Chondrocyte (in vitro differentiated cells): ENCODE data around the gene SIM1. TPM values are rescaled to one million over a fixed set of nuclear protein-coding genes. Genes with fewer than 3 reads are reported as not detected.

ENCODE experiments used
- DNase-seq: peaks from one replicate; pipeline ENCODE4 v3.0.0; 2021; ENCODE audit warnings: mixed read lengths, low spot score
- H3K27ac Mint-ChIP-seq: one replicate; pipeline ENCODE4 v1.8.0; 2021; ENCODE audit warnings: mild to moderate bottlenecking, moderate library complexity, mixed read lengths; ENCODE audit not compliant: unreplicated experiment
- H3K27me3 Mint-ChIP-seq: 2 replicates; pipeline ENCODE4 v1.8.0; 2021; ENCODE audit warnings: low read depth, mixed read lengths
- H3K36me3 Mint-ChIP-seq: 2 replicates; pipeline ENCODE4 v1.8.0; 2021; ENCODE audit warnings: low read depth, mixed read lengths
- H3K4me1 Mint-ChIP-seq: 2 replicates; pipeline ENCODE4 v1.8.0; 2021; ENCODE audit warnings: low read depth, mild to moderate bottlenecking, mixed read lengths
- H3K4me3 Mint-ChIP-seq: one replicate; pipeline ENCODE4 v1.8.0; 2021; ENCODE audit warnings: mild to moderate bottlenecking, moderate library complexity, mixed read lengths; ENCODE audit not compliant: unreplicated experiment
- H3K9me3 Mint-ChIP-seq: 2 replicates; pipeline ENCODE4 v1.8.0; 2021; ENCODE audit warnings: low read depth, mixed read lengths
- total RNA-seq: library from RNA; stranded (reverse); gene quantifications from 3 replicates; pipeline ENCODE4 v1.2.1, GENCODE V29; 2021
- TF ChIP-seq, protein P1 (sequence below): fragments of 200-600 bp; sonication (generic); IDR thresholded peaks from 2 replicates; pipeline ENCODE4 v1.5.0; 2021; ENCODE audit warnings: antibody characterized with exemption, mild to moderate bottlenecking, moderate library complexity

SIM1 gene
- total RNA-seq, 1 donor from 2014 or later: 10.7 TPM

- peaks cover 19% of the 10 kb centered on the region for H3K4me1 Mint-ChIP-seq
- DNase-seq: no peak
- peaks cover 63% of the 10 kb centered on the region for H3K27me3 Mint-ChIP-seq
- TF ChIP-seq, protein P1, sequence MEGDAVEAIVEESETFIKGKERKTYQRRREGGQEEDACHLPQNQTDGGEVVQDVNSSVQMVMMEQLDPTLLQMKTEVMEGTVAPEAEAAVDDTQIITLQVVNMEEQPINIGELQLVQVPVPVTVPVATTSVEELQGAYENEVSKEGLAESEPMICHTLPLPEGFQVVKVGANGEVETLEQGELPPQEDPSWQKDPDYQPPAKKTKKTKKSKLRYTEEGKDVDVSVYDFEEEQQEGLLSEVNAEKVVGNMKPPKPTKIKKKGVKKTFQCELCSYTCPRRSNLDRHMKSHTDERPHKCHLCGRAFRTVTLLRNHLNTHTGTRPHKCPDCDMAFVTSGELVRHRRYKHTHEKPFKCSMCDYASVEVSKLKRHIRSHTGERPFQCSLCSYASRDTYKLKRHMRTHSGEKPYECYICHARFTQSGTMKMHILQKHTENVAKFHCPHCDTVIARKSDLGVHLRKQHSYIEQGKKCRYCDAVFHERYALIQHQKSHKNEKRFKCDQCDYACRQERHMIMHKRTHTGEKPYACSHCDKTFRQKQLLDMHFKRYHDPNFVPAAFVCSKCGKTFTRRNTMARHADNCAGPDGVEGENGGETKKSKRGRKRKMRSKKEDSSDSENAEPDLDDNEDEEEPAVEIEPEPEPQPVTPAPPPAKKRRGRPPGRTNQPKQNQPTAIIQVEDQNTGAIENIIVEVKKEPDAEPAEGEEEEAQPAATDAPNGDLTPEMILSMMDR: no peak
- peaks cover 8% of the 10 kb centered on the region for H3K36me3 Mint-ChIP-seq
- H3K9me3 Mint-ChIP-seq: no peaks in the 10 kb centered on the region
- no peak overlapping the region for H3K27ac Mint-ChIP-seq
- H3K4me3 Mint-ChIP-seq: no peak overlapping the region
Measured at GRCh38 chr6:100466410-100467128, 1.8 kb upstream of the SIM1 start.

DNA sequence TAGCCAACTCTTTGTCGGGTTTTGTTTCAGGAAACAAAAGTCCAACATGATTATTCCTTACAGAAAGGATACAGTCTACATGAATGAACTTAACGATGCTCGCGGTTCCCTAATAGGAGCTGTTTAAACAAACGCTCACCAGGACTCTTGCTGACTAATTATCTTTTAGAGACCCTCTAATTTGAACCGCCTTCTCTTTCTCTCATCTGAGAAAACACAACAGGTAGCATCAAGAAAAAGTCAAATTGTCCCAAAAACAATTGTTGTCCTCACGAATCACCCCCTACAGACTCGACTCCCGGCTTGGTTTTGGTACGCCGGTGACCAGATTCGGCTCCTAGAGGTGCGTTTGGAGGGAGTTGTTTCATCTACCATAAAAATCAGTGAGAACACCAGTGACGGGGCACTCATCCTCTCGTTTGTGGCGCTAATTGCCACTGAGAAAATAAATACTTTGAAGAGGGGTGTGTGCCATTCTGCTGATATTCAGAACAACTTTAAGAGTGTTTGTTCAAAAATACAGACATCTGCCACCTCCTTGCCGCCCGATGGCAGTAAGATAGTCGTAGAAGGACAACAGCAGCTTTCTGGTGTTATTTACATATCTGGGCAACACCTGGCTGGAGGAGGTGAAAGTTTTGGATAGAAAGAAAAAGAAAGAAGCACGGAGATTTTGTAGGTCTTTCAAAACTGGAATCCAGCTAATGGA lies 1.1 kb upstream of the SIM1 start:
- peaks cover 8% of the 10 kb centered on the region for H3K36me3 Mint-ChIP-seq
- no peaks in the 10 kb centered on the region for H3K9me3 Mint-ChIP-seq
- H3K27ac Mint-ChIP-seq: peak overlapping the region; percentile 89
- peak overlapping the region; percentile 73 for H3K4me3 Mint-ChIP-seq
- TF ChIP-seq, protein P1: no peak
- peaks cover 67% of the 10 kb centered on the region for H3K27me3 Mint-ChIP-seq
- no peak for DNase-seq
- H3K4me1 Mint-ChIP-seq: peaks cover 22% of the 10 kb centered on the region

DNA sequence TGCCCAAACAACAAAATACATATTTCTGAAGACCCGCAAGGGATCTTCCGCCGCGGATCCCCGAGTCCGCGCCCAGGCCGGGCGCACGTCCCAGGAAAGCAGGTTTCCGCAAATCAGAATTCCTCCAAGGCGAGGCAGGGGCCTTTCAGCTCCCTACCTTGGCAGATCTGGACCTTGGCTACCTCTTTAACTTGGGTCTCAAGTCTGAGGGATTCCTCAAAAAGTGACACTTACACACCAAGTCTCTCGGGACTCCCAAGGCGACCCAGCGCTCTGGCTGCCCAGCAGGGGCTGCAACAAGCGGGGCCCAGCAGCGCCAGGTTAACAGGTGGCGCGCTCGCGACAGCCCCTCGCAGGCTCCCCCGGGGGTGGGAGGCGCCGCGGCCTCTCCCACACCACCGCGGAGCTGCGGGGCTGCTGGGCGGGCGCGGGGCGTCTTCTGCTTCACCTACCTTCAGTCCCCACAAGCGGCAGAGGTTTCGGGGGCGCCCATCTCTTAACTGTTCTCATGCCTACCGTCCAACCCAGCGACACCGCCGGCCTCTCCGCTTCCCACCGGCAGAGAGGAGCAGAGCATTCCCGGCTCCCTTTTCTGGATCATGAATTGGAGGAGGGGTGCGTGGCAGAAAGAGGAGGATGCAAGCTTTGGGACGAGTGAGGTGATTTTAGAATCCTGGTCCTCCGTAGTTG lies 414 bp downstream of the SIM1 start:
- DNase-seq: no peak
- Mint-ChIP-seq H3K9me3 (no peaks in the 10 kb centered on the region), H3K36me3 (peaks cover 11% of the 10 kb centered on the region), H3K27ac (peak overlapping the region; percentile 88), H3K4me1 (peaks cover 29% of the 10 kb centered on the region), H3K4me3 (peak overlapping the region; percentile 73), H3K27me3 (peaks cover 75% of the 10 kb centered on the region)
- TF ChIP-seq, protein P1: no peak

DNA sequence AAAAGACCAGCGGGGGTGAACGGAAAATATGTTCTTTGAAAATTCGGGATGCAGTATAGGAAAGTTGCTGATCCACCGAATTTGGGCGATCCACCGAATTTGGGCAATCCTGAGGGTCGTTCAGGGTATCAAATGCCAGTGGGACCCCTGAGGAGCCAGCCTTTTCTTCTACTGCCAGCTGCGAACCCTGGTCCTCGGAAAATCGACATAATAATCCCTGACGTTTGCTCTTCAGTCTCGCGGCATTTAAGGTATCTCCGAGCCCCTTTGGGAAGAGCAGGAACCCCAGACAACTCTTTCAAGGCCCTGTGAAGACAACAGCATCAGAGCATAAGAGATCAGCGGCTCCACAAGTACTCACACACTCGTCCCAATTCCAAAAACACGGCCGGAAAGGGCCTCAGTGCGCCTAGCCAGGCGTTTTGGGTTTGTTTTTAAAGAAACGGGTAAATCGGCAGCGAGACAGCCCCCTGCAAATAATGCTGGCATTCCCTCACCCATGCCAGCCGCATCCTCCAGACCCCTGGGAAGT lies 1.0 kb downstream of the SIM1 start:
- peak overlapping the region; percentile 85 for H3K27ac Mint-ChIP-seq
- H3K4me1 Mint-ChIP-seq: peaks cover 32% of the 10 kb centered on the region
- peak overlapping the region; percentile 73 for H3K4me3 Mint-ChIP-seq
- peaks cover 13% of the 10 kb centered on the region for H3K36me3 Mint-ChIP-seq
- TF ChIP-seq, protein P1: no peak
- DNase-seq: no peak
- peaks cover 81% of the 10 kb centered on the region for H3K27me3 Mint-ChIP-seq
- H3K9me3 Mint-ChIP-seq: no peaks in the 10 kb centered on the region
